HepG2 (cell line): ENCODE measurements around the gene IL27RA. TPM values are rescaled to one million over a fixed set of nuclear protein-coding genes. Genes with fewer than 3 reads are reported as not detected.
A peak's percentile ranks its signal among the peaks of the same experiment; 100 is the strongest.

ENCODE experiments used
- BCL6 ChIP-seq: IDR thresholded peaks from 2 replicates; pipeline ENCODE4 v1.6.1; 2016; ENCODE audit warnings: missing genetic modification reagents, missing compliant biosample characterization
- DDIT3 ChIP-seq: sonication (generic); formaldehyde crosslinking; IDR thresholded peaks from 2 replicates; pipeline ENCODE4 v1.4.0; 2020; ENCODE audit warnings: mild to moderate bottlenecking, missing genetic modification reagents
- DNMT1 ChIP-seq: sonication (generic); formaldehyde crosslinking; IDR thresholded peaks from 2 replicates; pipeline ENCODE4 v1.5.1; 2020; ENCODE audit warnings: mild to moderate bottlenecking, missing genetic modification reagents
- ELK4 ChIP-seq: sonication (generic); formaldehyde crosslinking; IDR thresholded peaks from 2 replicates; pipeline ENCODE4 v1.9.0; 2021; ENCODE audit warnings: missing genetic modification reagents, borderline replicate concordance
- ETV5 ChIP-seq: IDR thresholded peaks from 2 replicates; pipeline ENCODE4 v1.6.1; 2018; ENCODE audit warnings: missing biosample characterization, missing genetic modification reagents, inconsistent platforms, borderline replicate concordance
- HOXD1 ChIP-seq: sonication (generic); formaldehyde crosslinking; IDR thresholded peaks from 2 replicates; pipeline ENCODE4 v1.5.0; 2020; ENCODE audit warnings: missing genetic modification reagents
- ISX ChIP-seq: sonication (generic); formaldehyde crosslinking; conservative IDR thresholded peaks from 2 replicates; pipeline ENCODE4 v1.5.0; 2020; ENCODE audit warnings: missing genetic modification reagents
- POLR2AphosphoS5 ChIP-seq: IDR thresholded peaks from 2 replicates; pipeline ENCODE4 v1.6.1; 2012; ENCODE audit warnings: low read depth, low read length
- TOE1 ChIP-seq: sonication (generic); formaldehyde crosslinking; IDR thresholded peaks from 2 replicates; pipeline ENCODE4 v1.4.0; 2020; ENCODE audit warnings: mild to moderate bottlenecking, missing genetic modification reagents
- ZMYM3 ChIP-seq: sonication (generic); formaldehyde crosslinking; IDR thresholded peaks from 2 replicates; pipeline ENCODE4 v1.5.1; 2020; ENCODE audit warnings: mild to moderate bottlenecking, missing genetic modification reagents
- ZNF143 ChIP-seq: sonication (generic); formaldehyde crosslinking; IDR thresholded peaks from 2 replicates; pipeline ENCODE4 v1.4.0; 2020; ENCODE audit warnings: missing genetic modification reagents
- ZNF224 ChIP-seq: sonication (generic); formaldehyde crosslinking; IDR thresholded peaks from 2 replicates; pipeline ENCODE4 v1.5.0; 2020; ENCODE audit warnings: mild to moderate bottlenecking, missing genetic modification reagents
- ZNF3 ChIP-seq: IDR thresholded peaks from 2 replicates; pipeline ENCODE4 v1.7.0; 2017; ENCODE audit warnings: inconsistent platforms
- ZNF512B ChIP-seq: sonication (generic); formaldehyde crosslinking; IDR thresholded peaks from 2 replicates; pipeline ENCODE4 v1.5.1; 2020; ENCODE audit warnings: missing genetic modification reagents, mild to moderate bottlenecking, borderline replicate concordance
- ZNF687 ChIP-seq: sonication (generic); formaldehyde crosslinking; IDR thresholded peaks from 2 replicates; pipeline ENCODE4 v1.5.1; 2020; ENCODE audit warnings: mild to moderate bottlenecking, missing genetic modification reagents, moderate library complexity
- ZNF766 ChIP-seq: sonication (generic); formaldehyde crosslinking; IDR thresholded peaks from 2 replicates; pipeline ENCODE4 v1.5.0; 2020; ENCODE audit warnings: missing genetic modification reagents, borderline replicate concordance
- polyA plus RNA-seq, 8 experiments: library from polyadenylated mRNA; depleted of rRNA in 3 of 8; stranded (reverse) in 7 of 8; unstranded in 1 of 8; fragments of >200 nt; fragmentation: Illumina TruSeq in 4 of 8; extraction: Trizol in 4 of 8; gene quantifications; 2 replicates each; pipeline versions ENCODE4 v1.2.1 to v1.2.3, GENCODE V29; 2011 to 2016; ENCODE audit warnings: low read depth in 4 of 8, missing spikeins in 1 of 8, mixed read lengths in 1 of 8; ENCODE audit not compliant: insufficient read depth in 1 of 8
- total RNA-seq, 5 experiments: library from RNA; depleted of rRNA; stranded (reverse); fragments of >200 nt; fragmentation: Illumina TruSeq; extraction: Trizol; gene quantifications; 2 replicates each; pipeline ENCODE4 v1.2.3, GENCODE V29; 2016; ENCODE audit warnings: low read depth in 1 of 5
- TF ChIP-seq, protein P1 (sequence below): sonication (generic); formaldehyde crosslinking; IDR thresholded peaks from 2 replicates; pipeline ENCODE4 v1.5.1; 2020; ENCODE audit warnings: missing genetic modification reagents, mild to moderate bottlenecking, borderline replicate concordance
- TF ChIP-seq, protein P2 (sequence below): sonication (generic); formaldehyde crosslinking; IDR thresholded peaks from 2 replicates; pipeline ENCODE4 v1.8.1; 2022; ENCODE audit warnings: mild to moderate bottlenecking, missing genetic modification reagents

Gene IL27RA
- total and polyA plus RNA-seq, 2 of the 13 experiments (the other 11 are each of a cell fraction or from before 2014, with no cell fraction given): 3.5 to 8.1 TPM

GRCh38 chr19:14061081-14061749, 29.7 kb downstream of the IL27RA start (continued):
- TF ChIP-seq, protein P1, sequence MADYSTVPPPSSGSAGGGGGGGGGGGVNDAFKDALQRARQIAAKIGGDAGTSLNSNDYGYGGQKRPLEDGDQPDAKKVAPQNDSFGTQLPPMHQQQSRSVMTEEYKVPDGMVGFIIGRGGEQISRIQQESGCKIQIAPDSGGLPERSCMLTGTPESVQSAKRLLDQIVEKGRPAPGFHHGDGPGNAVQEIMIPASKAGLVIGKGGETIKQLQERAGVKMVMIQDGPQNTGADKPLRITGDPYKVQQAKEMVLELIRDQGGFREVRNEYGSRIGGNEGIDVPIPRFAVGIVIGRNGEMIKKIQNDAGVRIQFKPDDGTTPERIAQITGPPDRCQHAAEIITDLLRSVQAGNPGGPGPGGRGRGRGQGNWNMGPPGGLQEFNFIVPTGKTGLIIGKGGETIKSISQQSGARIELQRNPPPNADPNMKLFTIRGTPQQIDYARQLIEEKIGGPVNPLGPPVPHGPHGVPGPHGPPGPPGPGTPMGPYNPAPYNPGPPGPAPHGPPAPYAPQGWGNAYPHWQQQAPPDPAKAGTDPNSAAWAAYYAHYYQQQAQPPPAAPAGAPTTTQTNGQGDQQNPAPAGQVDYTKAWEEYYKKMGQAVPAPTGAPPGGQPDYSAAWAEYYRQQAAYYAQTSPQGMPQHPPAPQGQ (CRISPR knock-in tag): no peak
- TF ChIP-seq HOXD1 (CRISPR knock-in tag) (no peak), ZNF224 (CRISPR knock-in tag) (no peak), ZNF143 (CRISPR knock-in tag) (no peak), ZNF512B (CRISPR knock-in tag) (no peak), DDIT3 (CRISPR knock-in tag) (no peak), ETV5 (no peak), ELK4 (CRISPR knock-in tag) (no peak), BCL6 (CRISPR knock-in tag) (0 out of 2 replicates have a peak, but pooled peaks have one; percentile 10), ZNF766 (no peak), TOE1 (no peak), ZNF687 (CRISPR knock-in tag) (no peak; the same call in 1 of the 2 replicates), POLR2AphosphoS5 (peak; percentile 25; the same call in 1 of the 2 replicates), ZMYM3 (no peak), ISX (CRISPR knock-in tag) (no peak), ZNF3 (no peak), DNMT1 (no peak)
- TF ChIP-seq, protein P2, sequence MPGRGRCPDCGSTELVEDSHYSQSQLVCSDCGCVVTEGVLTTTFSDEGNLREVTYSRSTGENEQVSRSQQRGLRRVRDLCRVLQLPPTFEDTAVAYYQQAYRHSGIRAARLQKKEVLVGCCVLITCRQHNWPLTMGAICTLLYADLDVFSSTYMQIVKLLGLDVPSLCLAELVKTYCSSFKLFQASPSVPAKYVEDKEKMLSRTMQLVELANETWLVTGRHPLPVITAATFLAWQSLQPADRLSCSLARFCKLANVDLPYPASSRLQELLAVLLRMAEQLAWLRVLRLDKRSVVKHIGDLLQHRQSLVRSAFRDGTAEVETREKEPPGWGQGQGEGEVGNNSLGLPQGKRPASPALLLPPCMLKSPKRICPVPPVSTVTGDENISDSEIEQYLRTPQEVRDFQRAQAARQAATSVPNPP (CRISPR knock-in tag): no peak
